Neutrophil (primary cell): ENCODE measurements around the gene FRMPD4.

Source experiments
- H3K27ac ChIP-seq: fragments of 200-600 bp; sonication (generic); 2 replicates; pipeline ENCODE4 v1.5.1; 2016; ENCODE audit warnings: mild to moderate bottlenecking, moderate library complexity
- H3K27me3 ChIP-seq: fragments of 200-600 bp; sonication (generic); 2 replicates; pipeline ENCODE4 v1.6.0; 2016; ENCODE audit warnings: mild to moderate bottlenecking
- H3K36me3 ChIP-seq: fragments of 200-600 bp; sonication (generic); 2 replicates; pipeline ENCODE4 v1.5.1; 2017
- H3K4me1 ChIP-seq, 2 experiments: fragments of 200-600 bp in 1 of 2; sonication (generic) in 1 of 2; 1 replicate in 1 of 2; 2 replicates in 1 of 2; pipeline versions ENCODE4 v1.5.1 to v1.6.1; 2013 to 2016; ENCODE audit warnings: low read depth in 1 of 2, low read length in 1 of 2, mild to moderate bottlenecking in 1 of 2, moderate library complexity in 1 of 2; ENCODE audit not compliant: control insufficient read depth in 1 of 2, insufficient read depth in 1 of 2
- H3K4me3 ChIP-seq, 2 experiments: fragments of 200-600 bp in 1 of 2; sonication (generic) in 1 of 2; 1 replicate in 1 of 2; 2 replicates in 1 of 2; pipeline ENCODE4 v1.5.1; 2013 to 2016; ENCODE audit warnings: low read depth in 1 of 2, low read length in 1 of 2, mild to moderate bottlenecking in 1 of 2, moderate library complexity in 1 of 2
- H3K9me3 ChIP-seq: fragments of 200-600 bp; sonication (generic); 2 replicates; pipeline ENCODE4 v1.5.1; 2016
- TF ChIP-seq, protein P1 (sequence below): fragments of 200-600 bp; sonication (generic); IDR thresholded peaks from 2 replicates; pipeline ENCODE4 v1.5.1; 2016; ENCODE audit warnings: antibody characterized with exemption

The FRMPD4 gene

DNA sequence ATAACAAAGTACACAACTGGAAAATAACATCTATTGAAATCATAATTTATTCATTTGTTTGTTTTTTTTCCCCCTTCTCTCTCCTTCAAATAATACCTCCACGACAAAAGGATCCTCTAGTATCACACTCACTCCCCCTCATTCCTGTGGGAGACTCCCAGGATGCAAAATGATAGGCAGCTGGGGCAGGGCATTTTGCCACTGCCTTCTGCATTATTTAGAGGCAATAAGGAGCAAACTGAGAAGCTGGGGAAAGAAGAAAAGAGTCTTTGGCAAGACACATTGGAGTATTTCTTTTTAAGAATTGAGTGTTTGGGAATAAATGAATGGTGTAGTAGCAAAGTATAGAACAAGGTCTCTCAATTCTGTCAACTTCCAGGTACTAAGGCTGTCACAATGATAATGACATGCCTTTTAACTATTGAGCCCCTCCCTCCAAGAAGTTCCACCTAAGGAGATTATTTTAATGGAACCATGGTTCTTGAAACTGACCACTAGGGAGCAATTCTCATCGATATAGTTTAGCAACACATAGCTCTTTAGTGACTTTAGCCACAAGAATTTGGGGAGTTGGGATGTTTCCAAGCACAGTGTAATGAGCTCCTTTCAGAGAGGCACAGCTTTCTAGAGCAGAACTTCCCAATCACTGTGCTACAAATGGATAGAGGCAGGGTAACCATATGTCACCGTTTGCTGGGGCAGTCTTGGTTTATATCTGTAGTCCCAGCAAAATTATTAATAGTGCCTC, 303.3 kb downstream of the FRMPD4 start:
- Histone ChIP-seq H3K36me3 (no peaks in the 10 kb centered on the region), H3K27ac (no peak overlapping the region), H3K4me1 (no peaks in the 10 kb centered on the region), H3K27me3 (no peaks in the 10 kb centered on the region), H3K9me3 (no peaks in the 10 kb centered on the region), H3K4me3 (no peak overlapping the region)
- TF ChIP-seq, protein P1, sequence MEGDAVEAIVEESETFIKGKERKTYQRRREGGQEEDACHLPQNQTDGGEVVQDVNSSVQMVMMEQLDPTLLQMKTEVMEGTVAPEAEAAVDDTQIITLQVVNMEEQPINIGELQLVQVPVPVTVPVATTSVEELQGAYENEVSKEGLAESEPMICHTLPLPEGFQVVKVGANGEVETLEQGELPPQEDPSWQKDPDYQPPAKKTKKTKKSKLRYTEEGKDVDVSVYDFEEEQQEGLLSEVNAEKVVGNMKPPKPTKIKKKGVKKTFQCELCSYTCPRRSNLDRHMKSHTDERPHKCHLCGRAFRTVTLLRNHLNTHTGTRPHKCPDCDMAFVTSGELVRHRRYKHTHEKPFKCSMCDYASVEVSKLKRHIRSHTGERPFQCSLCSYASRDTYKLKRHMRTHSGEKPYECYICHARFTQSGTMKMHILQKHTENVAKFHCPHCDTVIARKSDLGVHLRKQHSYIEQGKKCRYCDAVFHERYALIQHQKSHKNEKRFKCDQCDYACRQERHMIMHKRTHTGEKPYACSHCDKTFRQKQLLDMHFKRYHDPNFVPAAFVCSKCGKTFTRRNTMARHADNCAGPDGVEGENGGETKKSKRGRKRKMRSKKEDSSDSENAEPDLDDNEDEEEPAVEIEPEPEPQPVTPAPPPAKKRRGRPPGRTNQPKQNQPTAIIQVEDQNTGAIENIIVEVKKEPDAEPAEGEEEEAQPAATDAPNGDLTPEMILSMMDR: no peak

DNA sequence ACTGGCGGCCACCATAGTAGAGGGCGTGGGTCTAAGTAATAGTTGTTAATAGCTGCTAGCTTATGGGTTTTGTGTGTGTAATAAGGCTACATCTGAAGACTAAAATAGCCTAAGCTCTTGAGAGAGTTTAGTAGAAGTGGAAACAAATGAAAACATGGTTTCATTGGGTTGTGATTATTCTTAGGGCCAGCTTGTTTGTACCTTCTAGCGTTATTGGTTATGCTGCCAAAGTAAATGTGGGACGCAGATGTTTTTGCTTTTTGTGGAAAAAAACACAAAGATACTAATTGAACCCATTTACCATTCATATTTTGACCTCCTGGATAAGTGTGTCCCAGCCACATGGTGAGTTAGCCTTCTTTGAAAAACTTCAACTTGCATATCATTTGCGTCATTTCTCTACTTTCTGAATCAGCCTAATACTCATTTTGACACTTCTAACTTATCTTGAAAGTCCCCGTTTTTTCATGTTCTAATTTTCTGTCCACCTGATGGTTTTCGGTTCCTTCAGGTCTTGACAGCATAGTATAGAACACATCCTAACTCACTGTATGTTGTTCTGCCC, 305.3 kb downstream of the FRMPD4 start:
- Histone ChIP-seq H3K27ac (no peak overlapping the region), H3K4me3 (no peak overlapping the region), H3K27me3 (no peaks in the 10 kb centered on the region), H3K9me3 (no peaks in the 10 kb centered on the region), H3K4me1 (no peaks in the 10 kb centered on the region), H3K36me3 (no peaks in the 10 kb centered on the region)
- TF ChIP-seq, protein P1: no peak

- TF ChIP-seq, protein P1: no peak
- no peak overlapping the region for H3K4me3 ChIP-seq
- H3K9me3 ChIP-seq: no peaks in the 10 kb centered on the region
- no peaks in the 10 kb centered on the region for H3K36me3 ChIP-seq
- H3K27me3 ChIP-seq: no peaks in the 10 kb centered on the region
- H3K4me1 ChIP-seq: no peaks in the 10 kb centered on the region
- no peak overlapping the region for H3K27ac ChIP-seq
Observed at GRCh38 chrX:12446342-12447075, 308.2 kb downstream of the FRMPD4 start.

GRCh38 chrX:12447448-12448064, 309.3 kb downstream of the FRMPD4 start:
- Histone ChIP-seq H3K36me3 (no peaks in the 10 kb centered on the region), H3K27me3 (no peaks in the 10 kb centered on the region), H3K4me3 (no peak overlapping the region), H3K27ac (no peak overlapping the region), H3K4me1 (no peaks in the 10 kb centered on the region), H3K9me3 (no peaks in the 10 kb centered on the region)
- TF ChIP-seq, protein P1: no peak

DNA sequence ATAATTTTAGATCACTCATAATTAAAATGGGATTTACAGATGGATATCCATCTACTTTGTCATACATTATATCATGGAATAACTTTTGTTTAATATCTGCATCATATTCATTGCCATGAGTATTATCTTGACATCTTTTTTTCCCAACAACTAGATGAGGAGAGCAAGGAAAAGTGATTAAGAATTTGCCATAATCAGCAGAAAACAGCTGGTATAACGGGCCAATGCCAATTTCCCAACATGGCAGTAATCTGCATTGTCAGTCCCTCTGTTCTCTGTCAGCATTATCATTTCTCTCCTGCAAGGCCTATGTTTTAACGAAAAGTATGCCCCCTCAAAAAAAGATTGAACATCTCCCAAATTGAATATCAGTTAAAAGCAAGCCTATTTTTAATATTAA, 314.0 kb downstream of the FRMPD4 start:
- TF ChIP-seq, protein P1: no peak
- H3K27me3 ChIP-seq: no peaks in the 10 kb centered on the region
- H3K4me3 ChIP-seq: no peak overlapping the region
- H3K27ac ChIP-seq: no peak overlapping the region
- H3K4me1 ChIP-seq: no peaks in the 10 kb centered on the region
- H3K36me3 ChIP-seq: no peaks in the 10 kb centered on the region
- H3K9me3 ChIP-seq: no peaks in the 10 kb centered on the region
